ENCODE measurements around the gene CTBP2. TPM values are rescaled to one million over a fixed set of nuclear protein-coding genes. Genes with fewer than 3 reads are reported as not detected.
A peak's percentile ranks its signal among the peaks of the same experiment; 100 is the strongest.

Gene CTBP2
- total RNA-seq, 4 donors from 2014 or later: 65.9 to 129 (median 71.2) TPM

GRCh38 chr10:125147971-125148439 is 12.4 kb downstream of the CTBP2 start:
- DNase-seq: peak; percentile 57 to 66
- Histone ChIP-seq H3K4me3 (no peak overlapping the region), H3K27me3 (no peaks in the 10 kb centered on the region), H3K27ac (peak overlapping the region; percentile 62 to 82), H3K4me1 (peaks cover 21 to 43% of the 10 kb centered on the region in 2 donors), H3K9me3 (no peaks in the 10 kb centered on the region), H3K36me3 (no peaks in the 10 kb centered on the region)
- intact Hi-C loops (cut with DNase I; ENCODE audit: low total_unique reads): no loop called here
- TF ChIP-seq CTCF (IDR thresholded peaks at IDR 0.05) (no peak), POLR2A (IDR thresholded peaks at IDR 0.05) (no peak)

GRCh38 chr10:125146791-125147579 is 13.4 kb downstream of the CTBP2 start:
- TF ChIP-seq POLR2A (IDR thresholded peaks at IDR 0.05) (no peak), CTCF (IDR thresholded peaks at IDR 0.05) (no peak)
- Histone ChIP-seq H3K27me3 (no peaks in the 10 kb centered on the region), H3K27ac (peak overlapping the region; percentile 62 to 82), H3K4me3 (no peak overlapping the region), H3K36me3 (no peaks in the 10 kb centered on the region), H3K4me1 (peaks cover 21 to 34% of the 10 kb centered on the region in 2 donors), H3K9me3 (no peaks in the 10 kb centered on the region)
- DNase-seq: no peak
- intact Hi-C loops (cut with DNase I; ENCODE audit: low total_unique reads): no loop called here

GRCh38 chr10:125145636-125146035 is 14.7 kb downstream of the CTBP2 start:
- H3K4me3 ChIP-seq: no peak overlapping the region
- DNase-seq: no peak
- peaks cover 21 to 28% of the 10 kb centered on the region in 2 donors for H3K4me1 ChIP-seq
- peak overlapping the region in 1 of 2 donors; percentile 10 for H3K27ac ChIP-seq
- H3K9me3 ChIP-seq: no peaks in the 10 kb centered on the region
- no peaks in the 10 kb centered on the region for H3K27me3 ChIP-seq
- no peak for TF ChIP-seq POLR2A (IDR thresholded peaks at IDR 0.05)
- TF ChIP-seq CTCF (IDR thresholded peaks at IDR 0.05): no peak
- no peaks in the 10 kb centered on the region for H3K36me3 ChIP-seq
- intact Hi-C loops (cut with DNase I; ENCODE audit: low total_unique reads): no loop called here

GRCh38 chr10:125144693-125145623 is 15.4 kb downstream of the CTBP2 start:
- no peaks in the 10 kb centered on the region for H3K9me3 ChIP-seq
- H3K36me3 ChIP-seq: no peaks in the 10 kb centered on the region
- peak in 1 of 2 donors; percentile 41 for DNase-seq
- peak overlapping the region in 1 of 2 donors; percentile 10 for H3K27ac ChIP-seq
- peaks cover 21 to 27% of the 10 kb centered on the region in 2 donors for H3K4me1 ChIP-seq
- intact Hi-C loops (cut with DNase I; ENCODE audit: low total_unique reads): no loop called here
- TF ChIP-seq CTCF (IDR thresholded peaks at IDR 0.05): peak; percentile 16 to 37 (median 28)
- no peak for TF ChIP-seq POLR2A (IDR thresholded peaks at IDR 0.05)
- no peak overlapping the region for H3K4me3 ChIP-seq
- no peaks in the 10 kb centered on the region for H3K27me3 ChIP-seq
